GM18498 (cell line): ENCODE data around the gene HSD11B1L.
"Not testable (repeated sequence)": the region's sequence is repeated elsewhere in the genome, so short reads cannot be mapped to it uniquely, and the experiment has no call there.

Experiments used
- ATAC-seq: cut with Tn5 transposase; IDR thresholded peaks from one replicate; pipeline ENCODE4 v1.9.1; 2021; ENCODE audit warnings: mild to moderate bottlenecking, moderate library complexity; ENCODE audit not compliant: unreplicated experiment

Gene HSD11B1L

DNA sequence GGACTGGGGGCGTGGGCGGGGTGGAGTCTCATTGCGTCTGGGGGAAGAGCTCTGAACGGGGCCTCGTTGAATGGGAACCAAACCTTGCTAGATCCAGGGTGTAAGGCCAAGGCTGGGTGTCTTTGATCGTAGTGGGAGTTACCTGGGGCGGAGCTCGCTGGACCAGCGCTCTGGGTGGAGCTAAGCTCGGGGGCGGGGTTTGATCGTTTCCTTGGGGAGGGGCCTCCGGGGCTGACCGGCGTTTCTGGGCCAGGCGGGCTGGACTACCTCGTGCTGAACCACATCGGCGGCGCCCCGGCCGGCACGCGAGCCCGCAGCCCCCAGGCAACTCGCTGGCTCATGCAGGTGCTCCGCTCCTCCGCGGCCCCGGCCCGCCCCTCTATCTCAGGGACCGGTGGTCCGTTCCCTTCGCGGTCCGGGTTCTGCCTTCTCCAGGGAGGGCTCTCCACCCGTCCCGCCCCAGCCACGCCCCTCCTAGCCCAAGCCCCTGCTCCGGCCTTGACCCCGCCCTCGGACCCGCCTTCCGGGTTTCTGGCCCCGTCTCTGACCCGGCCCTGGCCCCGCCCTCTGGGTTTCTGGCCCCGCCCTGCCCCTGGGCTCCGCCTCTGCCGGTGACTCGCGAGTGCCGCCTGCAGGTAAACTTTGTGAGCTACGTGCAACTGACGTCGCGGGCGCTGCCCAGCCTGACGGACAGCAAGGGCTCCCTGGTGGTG is 6.0 kb downstream of the HSD11B1L start:
- ATAC-seq: peak; percentile 56

DNA sequence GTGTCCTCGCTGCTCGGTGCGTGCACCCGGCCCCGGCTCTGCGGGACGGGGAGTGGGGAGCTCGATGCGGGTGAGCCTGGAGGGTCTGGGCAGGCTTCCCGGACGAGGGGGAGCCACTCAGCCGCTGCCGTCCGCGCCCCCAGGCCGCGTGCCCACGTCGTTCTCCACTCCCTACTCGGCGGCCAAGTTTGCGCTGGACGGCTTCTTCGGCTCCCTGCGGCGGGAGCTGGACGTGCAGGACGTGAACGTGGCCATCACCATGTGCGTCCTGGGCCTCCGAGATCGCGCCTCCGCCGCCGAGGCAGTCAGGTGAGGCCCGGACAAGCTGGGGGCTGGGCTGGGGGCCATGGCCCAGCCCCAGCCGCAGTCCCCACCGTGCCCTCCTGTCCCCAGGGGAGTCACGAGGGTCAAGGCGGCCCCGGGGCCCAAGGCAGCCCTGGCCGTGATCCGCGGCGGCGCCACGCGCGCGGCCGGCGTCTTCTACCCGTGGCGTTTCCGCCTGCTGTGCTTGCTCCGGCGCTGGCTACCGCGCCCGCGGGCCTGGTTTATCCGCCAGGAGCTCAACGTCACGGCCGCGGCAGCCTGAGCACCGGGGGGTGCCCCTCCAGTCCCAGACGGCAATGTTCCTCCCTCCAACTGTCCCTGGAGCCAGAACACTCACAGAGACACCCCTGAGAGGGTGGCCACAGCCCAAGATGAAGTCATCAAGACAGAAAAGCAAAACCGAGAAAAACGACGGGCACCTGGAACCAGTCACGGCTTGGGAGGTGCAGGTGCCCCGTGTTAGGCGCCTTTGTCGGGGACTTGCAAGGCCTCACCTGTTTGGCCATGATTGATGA is 6.8 kb downstream of the HSD11B1L start:
- no peak for ATAC-seq

DNA sequence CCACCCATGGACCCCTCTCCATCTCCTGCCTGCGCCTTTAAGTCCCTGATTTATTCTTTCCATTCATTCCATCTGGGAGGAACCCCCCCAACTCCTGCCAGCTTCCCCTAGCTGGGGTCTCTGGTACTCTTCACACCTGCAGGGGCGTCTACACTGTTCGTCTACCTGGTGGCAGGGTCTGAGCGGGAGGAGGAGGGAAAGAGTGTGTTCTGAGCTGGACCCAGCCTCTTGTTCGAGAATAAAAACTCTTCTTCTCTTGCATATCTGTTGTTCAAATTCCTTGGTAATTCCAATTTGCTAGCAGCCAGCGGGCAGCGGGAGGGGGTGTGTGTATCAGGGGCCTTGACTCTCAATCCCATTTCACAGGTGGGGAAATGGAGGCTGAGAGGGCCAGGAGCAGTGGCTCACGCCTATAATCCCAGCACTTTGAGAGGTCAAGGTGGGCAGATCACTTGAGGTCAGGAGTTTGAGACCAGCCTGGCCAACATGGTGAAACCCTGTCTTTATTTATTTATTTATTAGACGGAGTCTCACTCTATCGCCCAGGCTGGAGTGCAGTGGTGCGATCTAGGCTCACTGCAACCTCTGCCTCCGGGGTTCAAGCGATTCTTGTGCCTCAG is 7.5 kb downstream of the HSD11B1L start:
- ATAC-seq: not testable (repeated sequence)

DNA sequence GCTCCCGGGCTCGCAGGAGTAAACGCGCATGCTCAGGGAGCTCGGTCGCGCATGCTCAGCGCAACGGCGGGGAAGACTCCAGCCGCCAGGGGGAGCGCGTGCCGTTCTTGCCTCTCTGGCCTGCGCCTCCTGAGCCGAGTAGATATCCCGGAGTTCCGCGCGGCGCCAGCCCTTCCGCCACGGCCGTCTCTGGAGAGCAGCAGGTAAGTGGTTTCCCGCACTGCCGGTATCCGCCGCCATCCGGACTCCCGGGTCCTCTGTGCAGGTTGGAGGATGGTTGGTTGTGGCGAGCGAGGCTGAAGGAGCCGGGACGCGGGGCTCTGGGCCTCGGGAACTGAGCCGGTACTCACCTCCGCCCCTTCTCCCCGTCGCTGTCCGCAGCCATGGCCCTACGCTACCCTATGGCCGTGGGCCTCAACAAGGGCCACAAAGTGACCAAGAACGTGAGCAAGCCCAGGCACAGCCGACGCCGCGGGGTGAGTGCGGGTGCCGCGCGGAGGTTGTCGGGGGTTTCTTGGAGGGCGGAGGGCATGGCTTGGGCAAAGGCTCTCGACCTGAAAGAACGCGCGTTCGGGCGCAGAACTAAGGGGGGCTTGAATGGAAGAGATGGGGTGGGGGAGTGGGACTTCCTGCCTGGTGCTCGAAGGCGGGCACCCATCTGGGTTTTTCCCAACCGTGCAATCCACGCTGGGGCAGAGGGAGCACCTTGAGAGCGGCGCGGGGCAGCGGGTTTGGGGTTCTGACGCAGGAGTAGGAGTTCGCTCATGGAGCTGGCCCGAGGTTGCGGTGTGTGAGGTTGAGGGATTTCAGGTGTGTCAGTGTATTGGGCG is 9.5 kb downstream of the HSD11B1L start, which contains the start of gene RPL36:
Gene RPL36 (plus strand): TSS at position 171 of the 830 bp plus-strand sequence. CDS start 213 bp downstream, at position 384.
- ATAC-seq: peak; percentile 48

DNA sequence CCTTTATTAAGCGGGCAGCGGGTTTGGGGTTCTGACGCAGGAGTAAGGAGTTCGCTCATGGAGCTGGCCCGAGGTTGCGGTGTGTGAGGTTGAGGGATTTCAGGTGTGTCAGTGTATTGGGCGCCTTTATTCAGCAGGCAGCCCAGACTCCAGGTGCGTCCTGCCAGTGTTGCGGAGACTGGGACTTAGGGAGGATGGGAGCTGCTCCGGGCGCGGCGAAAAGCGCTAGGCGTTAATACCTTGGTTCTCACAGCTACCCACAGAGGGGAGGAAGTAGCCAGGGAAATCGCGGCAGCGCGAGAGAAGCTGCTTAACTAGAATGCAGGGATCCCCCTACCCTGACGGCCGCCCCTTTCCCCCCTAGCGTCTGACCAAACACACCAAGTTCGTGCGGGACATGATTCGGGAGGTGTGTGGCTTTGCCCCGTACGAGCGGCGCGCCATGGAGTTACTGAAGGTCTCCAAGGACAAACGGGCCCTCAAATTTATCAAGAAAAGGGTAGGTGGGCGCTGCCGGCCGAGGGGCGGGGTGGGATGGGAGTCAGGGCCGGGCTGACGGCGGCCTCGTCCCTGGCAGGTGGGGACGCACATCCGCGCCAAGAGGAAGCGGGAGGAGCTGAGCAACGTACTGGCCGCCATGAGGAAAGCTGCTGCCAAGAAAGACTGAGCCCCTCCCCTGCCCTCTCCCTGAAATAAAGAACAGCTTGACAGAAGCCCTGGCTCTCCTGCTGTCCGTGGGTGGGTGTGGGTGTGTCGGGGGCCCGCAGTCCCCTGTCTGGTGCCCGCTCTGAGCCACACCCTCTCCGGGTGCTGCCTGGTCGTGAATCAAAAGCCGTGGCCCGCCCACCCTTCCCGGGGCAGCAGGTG is 10.4 kb downstream of the HSD11B1L start:
- ATAC-seq: no peak

DNA sequence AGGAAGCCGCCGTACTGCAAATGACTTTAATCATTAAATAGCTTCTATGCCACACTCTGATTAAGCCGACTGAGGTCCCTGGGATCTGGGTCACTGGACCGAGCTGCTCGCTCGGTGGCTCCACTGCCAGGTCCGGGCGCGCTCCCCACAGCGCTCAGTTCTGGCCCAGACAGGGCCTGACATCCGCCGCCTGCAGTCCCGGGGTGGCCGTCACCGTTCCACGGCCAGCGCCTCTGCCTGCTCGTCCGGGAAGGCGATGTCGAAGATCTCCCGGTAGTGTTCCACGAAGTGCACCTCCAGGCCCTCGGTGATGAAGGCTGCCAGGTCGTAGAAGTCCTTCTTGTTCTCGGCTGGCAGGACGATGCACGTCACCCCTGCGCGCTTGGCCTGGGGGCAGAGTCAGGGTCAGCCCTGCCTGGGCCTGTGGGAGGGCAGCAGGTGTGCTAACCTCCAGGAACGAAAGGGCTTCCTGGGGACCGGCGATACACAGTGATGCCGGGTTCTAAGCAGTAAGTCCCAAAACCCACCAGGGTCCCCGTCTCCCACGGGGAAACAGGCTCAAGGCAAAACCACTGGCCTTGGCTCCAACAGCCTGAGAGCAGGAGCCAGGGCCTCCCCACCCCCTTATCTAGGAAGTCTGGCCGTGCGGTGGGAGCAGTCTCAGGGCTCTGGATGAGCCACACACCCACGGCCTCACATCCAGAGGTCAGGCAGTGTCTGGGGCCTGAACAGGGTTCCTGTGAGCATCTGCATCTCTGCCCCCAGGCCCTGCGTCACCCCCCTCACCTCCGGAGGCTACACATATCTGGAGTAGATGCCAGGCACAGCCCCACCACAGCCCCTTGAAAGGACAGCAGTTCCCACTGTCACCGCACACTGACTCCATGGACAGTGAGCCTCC is 11.2 kb downstream of the HSD11B1L start:
- ATAC-seq: no peak

DNA sequence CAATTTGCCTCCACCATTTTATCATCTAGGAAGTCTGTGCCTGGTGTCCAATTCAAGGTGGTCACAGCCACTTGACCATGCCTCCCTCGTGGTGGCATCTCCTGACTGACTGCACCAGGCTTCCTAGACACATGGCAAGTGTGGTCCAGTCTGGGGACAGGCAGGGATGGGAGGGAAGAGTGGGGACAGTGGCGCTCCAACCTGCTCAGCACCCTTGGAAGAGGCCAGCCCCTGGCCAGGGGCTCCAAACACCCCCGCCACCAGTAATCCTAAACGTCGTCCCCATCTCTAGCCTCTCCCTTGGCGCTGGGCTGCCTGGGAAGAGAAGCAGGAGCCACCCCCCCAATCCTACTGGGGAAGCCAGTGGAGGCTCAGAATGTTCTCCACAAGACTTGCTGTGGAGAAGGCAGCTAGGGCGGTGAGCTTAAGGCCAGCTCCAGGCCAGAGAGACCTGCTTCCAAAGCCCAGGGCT is 11.9 kb downstream of the HSD11B1L start:
- ATAC-seq: no peak

DNA sequence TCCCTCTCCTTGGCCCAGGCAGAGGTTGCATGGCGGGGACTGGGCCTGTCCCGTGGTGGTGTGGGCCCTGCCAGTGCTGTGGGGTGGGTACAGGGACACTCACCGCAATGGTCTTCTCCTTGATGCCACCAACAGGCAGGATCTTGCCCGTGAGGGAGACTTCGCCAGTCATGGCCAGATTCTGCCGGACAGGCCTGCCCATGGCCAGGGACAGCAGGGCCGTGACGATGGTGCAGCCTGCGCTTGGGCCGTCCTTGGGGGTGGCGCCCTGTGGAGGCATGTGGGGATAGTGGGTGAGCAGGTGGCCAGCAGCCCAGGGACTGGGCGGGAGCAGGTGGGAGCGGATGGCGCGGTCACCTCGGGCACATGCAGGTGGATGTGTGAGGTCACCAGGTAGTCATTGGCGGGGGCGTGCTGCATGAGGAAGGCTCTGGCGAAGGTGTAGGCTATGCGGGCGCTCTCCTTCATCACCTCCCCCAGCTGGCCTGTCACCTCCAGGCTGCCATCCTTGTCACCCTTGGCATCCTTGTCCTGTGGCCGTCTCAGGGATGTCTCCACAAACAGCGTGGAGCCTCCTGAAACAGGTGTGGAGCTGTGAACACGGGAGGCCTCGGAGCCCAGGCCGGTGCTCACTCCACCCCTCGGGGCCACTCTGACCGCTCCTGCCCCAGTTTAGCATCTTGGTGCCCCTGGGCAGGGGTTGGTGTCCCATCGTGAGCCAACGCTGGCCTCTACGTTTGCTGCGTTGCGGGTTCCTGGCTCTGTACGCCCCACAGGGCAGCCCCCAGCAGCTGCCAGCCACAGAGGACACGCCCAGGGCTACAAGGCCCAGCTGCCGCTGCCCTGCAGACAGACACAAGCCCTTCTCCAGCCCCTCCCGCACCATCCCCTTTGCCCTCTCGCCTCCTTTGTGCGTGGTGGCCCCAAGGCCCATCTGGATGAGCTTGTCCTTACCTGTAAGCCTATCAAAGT is 12.7 kb downstream of the HSD11B1L start:
- ATAC-seq: no peak

DNA sequence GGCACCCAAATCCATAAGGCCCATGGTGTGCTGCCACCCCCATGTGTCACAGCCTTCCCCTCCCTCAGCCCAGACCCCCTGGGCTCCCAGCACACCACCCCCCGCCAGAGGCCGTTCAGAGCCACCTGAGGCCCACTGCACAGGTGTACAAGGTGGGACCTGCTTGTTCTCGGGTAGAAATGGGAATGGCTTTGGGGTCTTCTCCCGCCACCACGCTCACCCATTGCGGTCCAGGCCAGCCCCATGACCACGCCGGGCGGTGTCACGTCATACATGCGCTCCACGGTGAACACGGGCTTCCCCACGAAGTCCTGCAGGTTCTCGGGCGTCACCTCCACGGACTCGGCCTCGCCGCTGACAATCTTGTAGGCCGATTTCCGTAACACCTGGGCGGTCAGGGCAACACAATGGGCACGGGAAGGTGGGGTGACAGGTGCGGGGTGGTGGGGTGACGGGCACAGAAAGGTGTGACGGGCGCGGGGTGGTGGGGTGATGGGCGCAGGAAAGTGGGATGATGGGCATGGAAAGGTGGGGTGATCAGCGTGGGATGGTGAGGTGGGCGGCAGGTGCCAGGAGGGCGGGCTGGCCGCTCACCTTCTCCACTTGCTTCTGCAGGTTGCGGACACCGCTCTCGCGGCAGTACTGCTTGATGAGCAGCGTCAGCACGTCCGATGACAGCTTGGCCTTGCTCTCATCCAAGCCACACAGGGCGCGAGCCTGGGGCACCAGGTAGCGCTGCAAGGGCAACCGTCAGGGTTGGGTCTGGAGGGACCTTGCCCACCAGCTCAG is 13.5 kb downstream of the HSD11B1L start:
- no peak for ATAC-seq

DNA sequence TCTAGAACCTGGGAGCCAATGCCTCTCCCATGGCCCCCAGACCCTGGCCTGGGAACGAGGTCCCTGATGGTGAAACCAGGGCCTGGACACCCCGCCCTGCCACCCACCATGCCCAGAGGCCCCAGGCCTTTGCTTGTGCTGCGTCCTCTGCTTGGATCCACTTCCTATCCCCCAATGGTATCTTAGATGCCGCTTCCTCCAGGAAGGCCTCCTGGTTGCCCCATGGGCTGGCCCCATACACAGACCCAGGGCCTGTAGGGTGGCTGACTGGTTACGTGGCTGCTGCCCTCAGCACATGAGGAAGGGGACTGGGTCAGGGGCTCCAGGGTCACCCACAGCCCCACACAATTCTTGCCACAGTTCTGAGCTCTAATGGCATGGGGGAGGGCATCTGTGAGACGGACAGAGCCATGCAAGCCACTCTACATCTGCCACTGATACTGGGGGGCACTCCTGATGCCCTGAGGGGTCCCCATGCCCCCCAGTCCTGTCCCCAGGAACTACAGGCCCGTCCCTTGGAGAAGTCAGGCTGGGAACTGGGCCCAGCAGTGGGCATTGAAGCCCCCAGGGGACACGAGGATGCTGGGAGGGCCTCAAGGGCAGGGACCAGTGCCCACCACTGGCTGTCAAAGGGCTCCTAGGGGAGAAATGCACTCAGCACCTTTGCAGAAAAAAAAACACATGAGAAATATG is 14.3 kb downstream of the HSD11B1L start:
- ATAC-seq: no peak

DNA sequence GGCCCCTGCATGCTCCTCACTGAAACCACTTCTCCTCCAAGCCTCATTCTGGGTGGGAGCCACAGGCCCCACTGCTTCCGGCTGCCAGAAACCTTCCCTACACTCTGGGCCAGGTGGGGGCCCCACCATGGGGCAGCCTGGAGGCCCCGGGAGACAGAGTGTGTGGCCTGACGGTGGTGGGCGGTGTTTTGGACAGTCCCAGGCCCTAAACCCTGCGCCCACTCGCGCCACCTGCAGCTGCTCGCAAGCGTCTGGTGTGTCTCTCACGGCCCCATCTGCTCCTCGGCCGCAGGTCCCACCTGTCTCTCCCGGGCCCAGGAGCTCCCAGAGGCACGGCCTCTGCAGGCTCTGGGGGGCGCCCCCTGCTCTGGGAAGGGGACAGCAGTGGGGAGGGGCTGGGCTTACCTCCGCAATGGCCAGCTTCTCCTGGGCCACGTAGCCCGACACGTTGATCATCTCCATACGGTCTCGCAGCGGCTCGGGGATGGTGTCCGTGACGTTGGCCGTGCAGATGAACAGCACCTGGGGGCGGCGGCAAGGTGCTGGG is 14.9 kb downstream of the HSD11B1L start:
- no peak for ATAC-seq

DNA sequence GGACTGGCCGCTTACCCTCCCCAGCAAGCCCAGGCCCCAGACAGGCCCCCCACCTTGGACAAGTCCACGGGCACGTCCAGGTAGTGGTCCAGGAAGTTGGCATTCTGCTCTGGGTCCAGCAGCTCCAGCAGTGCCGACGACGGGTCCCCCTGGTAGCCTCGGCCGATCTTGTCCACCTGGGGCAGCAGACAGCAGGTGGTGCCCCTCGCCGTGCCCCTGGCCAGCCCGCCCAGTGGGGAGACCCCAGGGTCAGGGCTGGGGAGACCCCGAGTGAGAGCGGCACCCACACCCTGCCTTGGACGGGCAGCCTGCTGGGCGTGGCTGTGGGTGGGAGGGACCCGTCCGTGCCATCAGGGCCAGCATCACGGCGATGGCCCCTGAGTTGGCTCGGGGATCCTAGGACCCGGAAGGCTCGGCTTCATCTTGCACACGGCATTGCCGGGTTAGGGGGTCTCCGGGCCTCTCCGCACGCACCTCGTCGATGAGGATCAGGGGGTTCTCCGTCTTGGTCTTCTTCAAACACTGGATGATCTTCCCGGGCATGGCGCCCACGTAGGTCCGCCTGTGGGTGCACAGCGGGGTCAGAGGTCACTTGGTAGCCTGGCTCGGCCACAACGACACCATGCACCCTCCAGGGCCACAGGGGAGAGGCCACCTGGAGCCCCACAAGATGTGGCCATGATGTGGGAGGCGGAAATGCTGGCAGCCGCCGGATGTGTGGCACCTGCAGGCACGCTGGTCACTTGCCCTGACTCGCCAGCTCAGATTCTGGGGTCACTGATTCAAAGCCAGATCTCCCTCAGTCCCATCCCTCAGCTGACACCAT is 15.6 kb downstream of the HSD11B1L start:
- ATAC-seq: no peak

DNA sequence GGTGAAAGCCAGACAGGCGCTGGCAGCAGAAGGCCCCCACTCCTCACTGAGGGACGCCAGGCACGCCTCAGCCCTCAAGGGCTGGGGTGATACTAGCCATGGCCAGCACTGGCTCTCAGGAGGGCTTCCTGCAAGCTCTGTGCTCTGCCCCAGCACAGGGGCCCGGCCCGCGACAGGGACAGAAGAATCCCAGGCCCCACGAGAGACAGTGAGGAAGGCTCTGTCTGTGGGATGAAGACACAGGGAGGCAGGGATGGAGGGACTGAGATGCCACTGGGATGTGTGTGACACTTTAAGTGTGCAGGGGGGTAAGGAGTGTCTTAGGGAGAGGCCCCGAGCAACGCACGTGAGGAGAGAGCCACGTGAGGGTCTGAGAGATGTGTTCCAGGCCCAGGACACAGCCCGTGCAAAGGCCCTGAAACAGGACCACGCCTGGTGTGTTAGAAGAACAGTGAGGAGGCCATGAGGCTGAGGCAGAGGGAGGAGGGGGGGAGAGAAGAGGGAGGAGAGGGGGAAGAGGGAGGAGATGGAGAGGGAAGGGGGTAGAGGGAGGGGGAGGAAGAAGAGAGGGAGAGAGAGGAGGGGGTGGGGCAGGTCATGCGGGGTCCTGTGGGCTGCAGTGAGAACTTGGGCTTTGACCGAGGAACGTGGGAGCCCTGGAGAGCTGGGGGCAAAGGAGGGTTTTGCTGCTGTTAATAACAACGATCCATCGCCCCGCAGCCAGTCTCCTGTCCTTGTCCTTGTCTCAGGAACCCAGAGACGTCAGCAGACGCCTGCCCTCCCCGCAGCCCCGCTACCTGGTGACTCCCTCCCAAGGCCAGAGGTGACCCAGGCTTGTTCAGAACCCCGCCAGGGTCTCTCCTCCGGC is 16.4 kb downstream of the HSD11B1L start:
- no peak for ATAC-seq
